HEK293T (cell line): ENCODE results near the gene PSD2.

Experiments
- ARNT ChIP-seq: fragments of 450-650 bp; IDR thresholded peaks from 2 replicates; pipeline ENCODE4 v1.6.1; 2017; ENCODE audit warnings: mild to moderate bottlenecking
- BHLHE40 ChIP-seq: fragments of 450-650 bp; IDR thresholded peaks from 2 replicates; pipeline ENCODE4 v1.6.1; 2016; ENCODE audit warnings: mild to moderate bottlenecking, moderate library complexity, borderline replicate concordance
- CTBP1 ChIP-seq: fragments of 450-650 bp; IDR thresholded peaks from 2 replicates; pipeline ENCODE4 v1.6.1; 2016; ENCODE audit warnings: borderline replicate concordance
- ELF4 ChIP-seq: fragments of 450-650 bp; IDR thresholded peaks from 2 replicates; pipeline ENCODE4 v1.6.1; 2017; ENCODE audit warnings: antibody characterized with exemption
- FOXA1 ChIP-seq: fragments of 450-650 bp; IDR thresholded peaks from 2 replicates; pipeline ENCODE4 v1.6.1; 2016; ENCODE audit warnings: mild to moderate bottlenecking
- FOXK2 ChIP-seq: fragments of 450-650 bp; IDR thresholded peaks from 2 replicates; pipeline ENCODE4 v1.6.1; 2016; ENCODE audit warnings: mild to moderate bottlenecking
- FOXM1 ChIP-seq: fragments of 450-650 bp; IDR thresholded peaks from 2 replicates; pipeline ENCODE4 v1.6.1; 2017; ENCODE audit warnings: mild to moderate bottlenecking, borderline replicate concordance
- HDGF ChIP-seq: fragments of 450-650 bp; IDR thresholded peaks from 2 replicates; pipeline ENCODE4 v1.6.1; 2017; ENCODE audit warnings: antibody characterized with exemption, borderline replicate concordance
- LEF1 ChIP-seq: fragments of 450-650 bp; IDR thresholded peaks from 2 replicates; pipeline ENCODE4 v1.6.1; 2017; ENCODE audit warnings: mild to moderate bottlenecking, borderline replicate concordance
- NFRKB ChIP-seq: fragments of 450-650 bp; IDR thresholded peaks from 2 replicates; pipeline ENCODE4 v1.6.1; 2016; ENCODE audit warnings: mild to moderate bottlenecking, moderate library complexity
- SP1 ChIP-seq: fragments of 450-650 bp; IDR thresholded peaks from 2 replicates; pipeline ENCODE4 v1.6.1; 2017
- SUZ12 ChIP-seq: fragments of 450-650 bp; IDR thresholded peaks from 2 replicates; pipeline ENCODE4 v1.6.1; 2016; ENCODE audit warnings: mild to moderate bottlenecking
- TARDBP ChIP-seq: fragments of 450-650 bp; IDR thresholded peaks from 2 replicates; pipeline ENCODE4 v1.6.1; 2016
- ZNF384 ChIP-seq: fragments of 450-650 bp; IDR thresholded peaks from 2 replicates; pipeline ENCODE4 v1.6.1; 2016

- TF ChIP-seq SUZ12, result no peak
- no peak for TF ChIP-seq FOXM1
- no peak for TF ChIP-seq ARNT
- no peak for TF ChIP-seq ELF4
- no peak for TF ChIP-seq SP1
- no peak for TF ChIP-seq NFRKB
- no peak for TF ChIP-seq BHLHE40
- TF ChIP-seq LEF1, result no peak
- no peak for TF ChIP-seq TARDBP
- no peak for TF ChIP-seq FOXK2
- TF ChIP-seq HDGF, result no peak
- TF ChIP-seq FOXA1, result no peak
- TF ChIP-seq CTBP1, result no peak
- TF ChIP-seq ZNF384, result no peak
Measured at GRCh38 chr5:139758510-139759075, 37.0 kb upstream of the PSD2 start.
